Activated T-cell treated with anti-CD3 and anti-CD28 coated beads, Interleukin-2, amount 50 U/mL, for 4 hours (primary cell): ENCODE data around the gene CAMK1D. TPM values are rescaled to one million over a fixed set of nuclear protein-coding genes. Genes with fewer than 3 reads are reported as not detected.
"Not testable (repeated sequence)": the region's sequence is repeated elsewhere in the genome, so short reads cannot be mapped to it uniquely, and the experiment has no call there.

Source experiments
- ATAC-seq, 2 donors: fragments of 200-7000 bp; cut with Tn5 transposase; one replicate each; pipeline ENCODE4 v1.10.0; 2021
- DNase-seq: peaks from one replicate; pipeline ENCODE4 v3.0.0-alpha.2; 2020
- H3K27me3 Mint-ChIP-seq: one replicate; pipeline ENCODE4 v1.8.0; 2021; ENCODE audit warnings: low read depth, mixed read lengths
- H3K36me3 Mint-ChIP-seq: one replicate; pipeline ENCODE4 v1.8.0; 2022; ENCODE audit warnings: mixed read lengths; ENCODE audit not compliant: insufficient read depth
- H3K4me1 Mint-ChIP-seq: one replicate; pipeline ENCODE4 v1.8.0; 2021; ENCODE audit warnings: low read depth, mixed read lengths
- H3K4me3 Mint-ChIP-seq: one replicate; pipeline ENCODE4 v1.8.0; 2021; ENCODE audit warnings: mild to moderate bottlenecking, moderate library complexity, mixed read lengths
- H3K9me3 Mint-ChIP-seq: one replicate; pipeline ENCODE4 v1.8.0; 2021; ENCODE audit warnings: mixed read lengths
- total RNA-seq, 3 donors: library from RNA; stranded (reverse); gene quantifications; one replicate each; pipeline ENCODE4 v1.2.1, GENCODE V29; 2021

CAMK1D gene
- total RNA-seq: 1 to 10 TPM; 6.3 to 7.8 (median 6.7) TPM

DNA sequence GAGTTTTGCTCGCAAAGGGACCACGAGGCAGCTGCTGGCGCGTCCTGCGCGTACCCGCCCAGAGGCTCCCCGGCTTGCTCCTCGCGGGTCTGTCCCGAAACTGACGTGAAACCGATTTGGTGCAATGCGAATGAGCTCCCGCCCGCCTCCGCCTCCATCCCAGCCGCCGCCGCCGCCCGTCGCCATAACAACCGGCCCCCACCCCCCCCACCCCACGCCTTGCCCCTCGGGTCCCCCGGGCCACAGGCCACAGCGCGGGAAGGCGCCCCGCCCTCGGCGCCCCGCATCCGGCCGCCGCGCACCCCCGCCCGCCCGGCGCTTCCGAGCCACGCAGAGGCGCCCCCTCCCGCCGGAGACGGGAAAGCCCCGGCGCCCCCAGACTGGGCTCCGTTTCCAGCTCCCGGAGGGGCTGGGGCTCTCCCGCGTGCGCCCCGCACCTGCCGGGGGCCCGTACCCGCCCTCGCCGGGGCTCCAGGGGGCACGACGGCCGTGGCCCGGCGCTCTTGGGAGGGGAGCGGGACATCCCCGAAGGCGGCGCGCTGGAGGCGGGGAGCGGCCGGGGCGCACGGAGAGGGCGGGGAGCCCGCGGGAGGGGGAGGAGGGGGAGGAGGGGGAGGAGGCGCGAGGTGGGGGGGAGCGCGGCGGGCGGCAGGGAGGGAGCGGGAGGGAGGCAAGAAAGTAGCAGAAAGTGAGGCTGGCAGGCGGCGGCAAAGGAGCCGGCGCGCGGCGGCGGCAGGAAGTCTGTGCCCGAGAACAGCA, at the start of gene CAMK1D:
Gene CAMK1D (plus strand): TSS at position 678 of the 759 bp plus-strand sequence.
- DNase-seq (peak; percentile 89), ATAC-seq (peak; percentile 60 to 68)
- Mint-ChIP-seq H3K27me3 (no peaks in the 10 kb centered on the region), H3K4me3 (peak within 1 kb of the TSS; percentile 92), H3K36me3 (no peaks in the 10 kb centered on the region), H3K4me1 (peaks cover 44% of the 10 kb centered on the region), H3K9me3 (no peaks in the 10 kb centered on the region)

DNA sequence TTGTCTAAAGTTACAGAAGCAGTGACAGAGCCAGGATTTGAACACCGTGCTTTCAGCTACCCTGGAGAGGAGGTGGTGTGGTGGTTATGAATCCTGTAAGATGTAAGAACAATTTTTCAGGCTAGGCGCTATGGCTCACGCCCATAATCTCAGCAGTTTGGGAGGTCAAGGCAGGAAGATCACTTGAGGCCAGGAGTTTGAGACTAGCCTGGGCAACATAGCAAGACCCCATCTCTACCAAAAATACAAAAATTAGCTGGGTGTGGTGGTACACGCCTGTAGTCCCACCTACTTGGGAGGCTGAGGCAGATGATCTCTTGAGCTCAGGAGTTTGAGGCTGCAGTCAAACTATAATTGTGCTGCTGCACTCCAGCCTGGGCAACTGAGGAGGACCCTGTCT, 48.3 kb upstream of the CAMK1D start:
- not testable (repeated sequence) for H3K4me3 Mint-ChIP-seq, ATAC-seq

DNA sequence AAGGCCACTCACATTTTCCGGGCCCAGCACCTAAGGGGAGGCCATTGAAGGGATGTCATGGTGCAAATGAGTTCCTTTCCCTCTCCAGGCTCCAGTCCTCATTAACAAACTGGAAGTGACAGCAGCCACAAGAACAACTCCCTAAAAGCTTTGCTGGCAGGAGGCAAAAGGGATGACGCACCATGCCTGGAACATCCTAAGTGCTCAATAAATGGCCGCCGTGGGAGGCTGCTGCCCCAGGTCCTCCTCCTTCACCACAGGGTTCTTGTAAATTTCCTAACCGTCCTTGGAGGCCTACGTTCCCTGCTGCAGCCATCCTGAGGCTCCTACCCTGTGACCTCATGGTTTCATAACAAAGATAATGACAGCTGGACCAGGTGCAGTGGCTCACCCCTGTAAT, 41.3 kb upstream of the CAMK1D start:
- ATAC-seq (no peak), DNase-seq (no peak)
- Mint-ChIP-seq H3K4me3 (no peak overlapping the region), H3K9me3 (no peaks in the 10 kb centered on the region), H3K36me3 (no peaks in the 10 kb centered on the region), H3K4me1 (no peaks in the 10 kb centered on the region), H3K27me3 (no peaks in the 10 kb centered on the region)

More for the DNA sequence above, 48.3 kb upstream of the CAMK1D start:
- not testable (repeated sequence) for H3K9me3 Mint-ChIP-seq, H3K27me3 Mint-ChIP-seq, DNase-seq, H3K36me3 Mint-ChIP-seq, H3K4me1 Mint-ChIP-seq

DNA sequence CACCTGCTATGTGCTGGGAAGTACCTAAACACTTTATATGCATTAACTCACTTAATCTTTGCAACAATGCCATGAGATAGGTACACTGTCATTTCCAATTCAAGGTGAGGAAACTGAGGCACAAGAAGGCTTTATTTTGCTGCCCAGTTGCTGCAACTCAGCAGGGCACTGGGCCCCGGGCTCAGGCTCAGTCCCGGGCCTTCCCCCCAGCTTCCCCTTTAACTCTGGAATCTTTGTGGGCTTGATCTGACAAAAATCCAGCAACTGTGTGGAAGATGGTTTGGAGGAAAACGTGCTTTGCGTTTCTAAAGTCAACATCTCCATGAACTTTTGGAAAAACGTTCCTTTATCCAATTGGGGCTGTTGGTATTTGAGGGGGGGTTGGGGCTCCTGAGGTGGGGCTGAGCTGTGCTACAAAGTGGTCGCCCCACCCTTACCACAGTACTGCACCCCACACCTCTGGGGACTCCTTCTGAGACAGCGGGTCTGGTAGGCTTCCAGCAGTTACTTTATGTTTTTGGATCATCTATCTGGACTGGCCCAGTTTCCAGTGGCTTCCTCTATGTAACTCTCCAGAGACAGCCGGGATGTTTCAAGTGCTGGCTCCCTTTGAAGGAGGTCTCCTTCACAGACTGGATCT, 40.5 kb upstream of the CAMK1D start:
- ATAC-seq: no peak
- no peak for DNase-seq
- H3K4me1 Mint-ChIP-seq: no peaks in the 10 kb centered on the region
- no peaks in the 10 kb centered on the region for H3K9me3 Mint-ChIP-seq
- H3K4me3 Mint-ChIP-seq: no peak overlapping the region
- H3K27me3 Mint-ChIP-seq: no peaks in the 10 kb centered on the region
- no peaks in the 10 kb centered on the region for H3K36me3 Mint-ChIP-seq

DNA sequence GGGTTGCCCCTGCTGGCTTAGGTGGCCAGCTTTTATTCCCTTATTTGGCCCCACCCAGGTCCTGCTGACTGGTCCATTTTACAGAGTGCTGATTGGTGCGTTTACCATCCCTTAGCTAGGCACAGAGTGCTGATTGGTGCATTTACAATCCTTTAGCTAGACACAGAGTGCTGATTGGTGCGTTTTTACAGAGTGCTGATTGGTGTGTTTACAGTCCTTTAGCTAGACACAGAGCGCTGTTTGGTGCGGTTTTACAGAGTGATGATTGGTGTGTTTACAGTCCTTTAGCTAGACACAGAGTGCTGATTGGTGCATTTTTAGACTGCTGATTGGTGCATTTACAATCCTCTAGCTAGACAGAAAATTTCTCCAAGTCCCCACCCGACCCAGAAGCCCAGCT, 39.6 kb upstream of the CAMK1D start:
- H3K36me3 Mint-ChIP-seq, H3K4me3 Mint-ChIP-seq, ATAC-seq, DNase-seq, H3K4me1 Mint-ChIP-seq, H3K9me3 Mint-ChIP-seq, H3K27me3 Mint-ChIP-seq: not testable (repeated sequence)

DNA sequence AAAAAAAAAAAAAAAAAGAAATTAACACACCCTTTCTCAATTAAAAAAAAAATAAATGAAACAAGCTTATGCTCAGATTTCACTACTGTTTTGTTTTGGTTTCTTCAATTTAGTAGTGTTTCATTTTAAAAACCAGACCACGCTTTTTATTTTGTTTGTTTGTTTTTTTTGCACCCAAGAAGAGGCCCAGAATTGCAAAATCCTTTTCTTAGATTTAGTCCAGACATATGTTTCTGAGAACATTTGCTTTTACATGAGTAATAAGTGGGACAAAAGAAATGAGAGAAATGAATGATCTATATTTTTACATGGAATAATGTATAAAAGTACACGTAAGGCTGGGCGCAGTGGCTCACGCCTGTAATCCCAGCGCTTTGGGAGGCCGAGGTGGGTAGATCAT, 34.5 kb upstream of the CAMK1D start:
- ATAC-seq (no peak), DNase-seq (no peak)
- no peaks in the 10 kb centered on the region for H3K36me3 Mint-ChIP-seq
- peaks cover 2% of the 10 kb centered on the region for H3K4me1 Mint-ChIP-seq
- no peaks in the 10 kb centered on the region for H3K27me3 Mint-ChIP-seq
- H3K4me3 Mint-ChIP-seq: no peak overlapping the region
- no peaks in the 10 kb centered on the region for H3K9me3 Mint-ChIP-seq

DNA sequence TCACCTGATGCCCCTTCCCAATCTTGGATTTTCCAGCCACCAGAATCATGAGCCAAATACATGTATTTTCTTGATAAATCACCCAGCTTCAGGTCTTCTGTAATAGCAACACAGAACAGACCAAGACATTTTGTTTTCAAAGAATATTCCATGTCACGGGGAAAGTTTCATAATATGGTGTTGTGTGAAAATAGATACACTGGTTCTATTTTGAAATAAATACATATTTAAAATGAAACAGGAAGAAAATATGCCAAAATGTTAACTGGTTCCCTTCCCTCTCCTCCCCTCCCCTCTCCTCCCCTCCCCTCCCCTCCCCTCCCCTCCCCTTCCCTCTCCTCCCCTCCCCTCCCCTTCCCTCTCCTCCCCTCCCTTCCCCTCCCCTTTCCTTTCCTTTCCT, 30.3 kb upstream of the CAMK1D start:
- ATAC-seq (no peak), DNase-seq (no peak)
- no peaks in the 10 kb centered on the region for H3K27me3 Mint-ChIP-seq
- no peak overlapping the region for H3K4me3 Mint-ChIP-seq
- H3K36me3 Mint-ChIP-seq: no peaks in the 10 kb centered on the region
- H3K4me1 Mint-ChIP-seq: peaks cover 7% of the 10 kb centered on the region
- H3K9me3 Mint-ChIP-seq: no peaks in the 10 kb centered on the region

DNA sequence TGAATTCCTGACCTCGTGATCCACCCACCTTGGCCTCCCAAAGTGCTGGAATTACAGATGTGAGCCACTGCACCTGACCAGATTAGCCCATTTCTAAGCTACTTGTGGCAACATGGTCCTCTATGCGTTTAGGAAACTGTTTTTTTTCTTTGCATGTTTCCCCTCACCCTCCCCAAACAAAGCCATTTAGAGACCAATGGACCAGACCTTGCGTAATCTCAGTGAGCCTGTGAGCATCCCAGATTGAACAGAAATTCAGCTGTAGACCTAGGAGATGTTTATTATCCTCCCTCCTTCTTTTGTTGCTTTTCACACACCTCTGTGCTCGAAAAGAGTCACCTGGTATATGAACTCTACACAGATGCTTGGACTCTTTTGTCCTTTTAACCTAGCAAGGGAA, 28.5 kb upstream of the CAMK1D start:
- H3K4me1 Mint-ChIP-seq: peaks cover 7% of the 10 kb centered on the region
- no peak overlapping the region for H3K4me3 Mint-ChIP-seq
- H3K9me3 Mint-ChIP-seq: no peaks in the 10 kb centered on the region
- no peaks in the 10 kb centered on the region for H3K27me3 Mint-ChIP-seq
- no peaks in the 10 kb centered on the region for H3K36me3 Mint-ChIP-seq
- DNase-seq (no peak), ATAC-seq (no peak)

DNA sequence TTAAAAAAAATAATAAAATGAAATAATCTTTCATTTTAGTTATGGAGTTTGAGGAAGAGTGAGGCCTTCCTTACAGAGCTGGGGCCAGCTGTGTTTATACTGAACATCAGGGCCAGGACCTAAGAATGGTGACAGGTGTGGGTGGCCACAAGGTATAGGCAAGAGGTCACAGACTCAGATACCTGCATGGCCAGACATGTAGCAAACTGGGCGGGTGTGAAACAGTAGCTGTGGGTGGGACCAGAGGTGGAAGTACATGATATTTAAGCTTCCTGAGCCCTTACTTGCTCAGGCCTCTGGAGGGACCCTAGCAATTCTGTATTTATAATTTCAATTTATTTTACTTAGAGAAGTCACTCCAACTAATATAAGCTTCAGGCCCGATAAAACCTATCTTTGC, 27.7 kb upstream of the CAMK1D start:
- DNase-seq: no peak
- Mint-ChIP-seq H3K4me1 (peaks cover 7% of the 10 kb centered on the region), H3K36me3 (no peaks in the 10 kb centered on the region), H3K4me3 (no peak overlapping the region), H3K27me3 (no peaks in the 10 kb centered on the region), H3K9me3 (no peaks in the 10 kb centered on the region)
- no peak for ATAC-seq

DNA sequence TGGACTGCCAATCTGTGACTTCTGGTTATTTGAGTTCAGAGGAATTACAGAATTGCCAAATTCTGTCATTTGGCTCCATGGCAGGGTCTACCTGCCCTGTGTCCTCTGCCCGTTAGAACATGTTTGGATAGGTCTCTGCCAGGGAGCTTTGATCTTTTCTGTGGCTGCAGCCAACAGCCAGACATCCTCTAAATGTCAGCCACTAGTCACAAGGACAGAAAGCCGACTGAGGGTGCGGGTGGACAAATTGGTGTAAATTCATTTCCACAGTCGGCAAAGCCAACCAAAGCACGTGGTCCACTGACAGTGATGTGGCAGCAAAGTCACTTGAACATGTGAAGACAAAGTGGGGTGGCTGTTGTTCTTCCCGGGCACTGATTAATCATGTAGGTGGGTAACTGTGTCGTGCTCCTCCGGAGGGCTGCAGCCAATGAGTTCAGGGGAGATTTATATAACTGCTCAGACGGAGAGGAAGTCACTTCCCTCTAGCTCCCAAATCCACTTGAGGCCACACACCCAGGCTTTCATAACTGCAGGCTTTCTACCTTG, 26.7 kb upstream of the CAMK1D start:
- Mint-ChIP-seq H3K4me3 (no peak overlapping the region), H3K4me1 (peaks cover 7% of the 10 kb centered on the region), H3K9me3 (no peaks in the 10 kb centered on the region), H3K27me3 (no peaks in the 10 kb centered on the region), H3K36me3 (no peaks in the 10 kb centered on the region)
- DNase-seq (no peak), ATAC-seq (no peak)

DNA sequence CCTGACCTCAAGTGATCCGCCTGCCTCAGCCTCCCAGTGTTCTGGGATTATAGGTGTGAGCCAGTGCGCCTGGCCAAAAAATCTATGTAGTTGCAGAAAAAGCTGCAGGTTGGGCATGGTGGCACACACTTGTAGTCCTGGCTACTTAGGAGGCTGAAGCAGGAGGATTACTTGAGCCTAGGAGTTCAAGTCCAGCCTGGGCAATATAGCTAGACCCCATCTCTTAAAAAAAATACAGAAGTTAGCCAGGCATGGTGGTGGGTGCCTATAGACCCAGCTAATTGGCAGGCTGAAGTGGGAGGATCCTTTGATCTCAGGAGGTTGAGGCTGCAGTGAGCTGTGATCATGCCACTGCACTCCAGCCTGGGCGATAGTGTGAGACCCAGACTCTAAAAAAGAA, 24.8 kb upstream of the CAMK1D start:
- no peak for ATAC-seq
- Mint-ChIP-seq H3K27me3 (no peaks in the 10 kb centered on the region), H3K4me1 (peaks cover 6% of the 10 kb centered on the region), H3K4me3 (no peak overlapping the region), H3K9me3 (no peaks in the 10 kb centered on the region), H3K36me3 (no peaks in the 10 kb centered on the region)
- DNase-seq: no peak

DNA sequence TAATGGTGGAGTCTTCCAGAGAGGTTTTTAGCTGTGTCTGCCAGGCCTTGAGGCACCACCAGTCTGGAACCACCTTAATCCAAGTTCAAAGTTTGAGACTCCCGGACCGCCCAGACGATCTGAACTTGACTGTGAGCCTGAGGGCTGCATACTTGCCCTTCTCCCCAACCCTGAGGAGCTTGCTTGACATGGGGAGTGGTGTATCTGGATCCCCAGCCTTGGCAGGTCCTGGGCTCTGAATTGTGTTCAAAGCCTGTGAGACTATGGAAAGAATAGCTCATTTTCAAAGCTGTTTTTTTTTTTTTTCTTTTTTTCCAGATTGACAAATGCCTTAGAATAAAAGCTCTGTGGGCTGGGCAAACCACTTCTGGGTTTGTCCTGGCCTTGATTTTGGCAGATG, 22.3 kb upstream of the CAMK1D start:
- ATAC-seq (no peak), DNase-seq (no peak)
- H3K36me3 Mint-ChIP-seq: no peaks in the 10 kb centered on the region
- H3K4me3 Mint-ChIP-seq: no peak overlapping the region
- H3K27me3 Mint-ChIP-seq: no peaks in the 10 kb centered on the region
- H3K9me3 Mint-ChIP-seq: no peaks in the 10 kb centered on the region
- peaks cover 6% of the 10 kb centered on the region for H3K4me1 Mint-ChIP-seq

DNA sequence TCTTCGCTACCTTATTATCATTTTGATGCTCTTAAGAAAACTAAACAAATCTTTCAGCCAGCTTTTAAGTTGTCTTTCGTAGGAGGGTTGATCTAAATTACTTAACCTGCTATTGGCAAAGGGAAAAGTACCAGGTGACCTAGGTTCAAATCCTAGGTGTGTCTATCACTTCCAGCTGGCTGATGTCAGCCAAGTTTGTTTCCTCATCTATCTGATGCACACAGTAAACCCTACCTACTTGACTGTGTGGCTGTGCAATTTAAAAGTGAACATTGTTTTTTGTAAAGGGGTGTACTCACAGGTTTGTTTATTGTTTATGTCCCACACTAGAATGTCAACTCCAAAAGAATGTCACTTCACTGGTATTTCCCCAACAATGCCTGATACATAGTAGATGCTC, 21.9 kb upstream of the CAMK1D start:
- no peaks in the 10 kb centered on the region for H3K9me3 Mint-ChIP-seq
- no peaks in the 10 kb centered on the region for H3K36me3 Mint-ChIP-seq
- no peaks in the 10 kb centered on the region for H3K27me3 Mint-ChIP-seq
- ATAC-seq (no peak), DNase-seq (no peak)
- H3K4me3 Mint-ChIP-seq: no peak overlapping the region
- peaks cover 6% of the 10 kb centered on the region for H3K4me1 Mint-ChIP-seq

DNA sequence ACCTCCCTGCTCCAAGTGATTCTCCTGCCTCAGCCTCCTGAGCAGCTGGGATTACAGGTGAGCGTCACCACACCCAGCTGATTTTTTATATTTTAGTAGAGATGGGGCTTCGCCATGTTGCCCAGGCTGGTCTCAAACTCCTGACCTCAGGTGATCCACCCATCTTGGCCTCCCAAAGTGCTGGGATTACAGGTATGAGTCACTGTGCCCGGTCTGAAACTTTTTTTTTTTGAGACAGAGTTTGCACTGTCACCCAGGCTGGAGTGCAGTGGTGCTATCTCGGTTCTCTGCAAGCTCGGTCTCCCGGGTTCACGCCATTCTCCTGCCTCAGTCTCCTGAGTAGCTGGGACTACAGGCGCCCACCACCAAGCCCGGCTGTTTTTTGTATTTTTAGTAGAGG, 21.0 kb upstream of the CAMK1D start:
- H3K27me3 Mint-ChIP-seq, H3K36me3 Mint-ChIP-seq, H3K4me3 Mint-ChIP-seq, H3K9me3 Mint-ChIP-seq, DNase-seq, H3K4me1 Mint-ChIP-seq, ATAC-seq: not testable (repeated sequence)
